ENCODE results near the gene TBXA2R. TPM values are rescaled to one million over a fixed set of nuclear protein-coding genes. Genes with fewer than 3 reads are reported as not detected.

Gene TBXA2R
- total and polyA plus RNA-seq, 8 donors, result 0.37 to 2.6 (median 1.0) TPM; not detected in 3

- intact Hi-C loops (cut with DNase I; ENCODE audit: low total_unique reads), result no loop called here
- 80 to 89% (median 85%) methylated on average over 12 of the region's 12 CpGs for WGBS, 5 donors
- no peak for TF ChIP-seq EP300 (IDR thresholded peaks at IDR 0.05)
- TF ChIP-seq POLR2A (IDR thresholded peaks at IDR 0.05), result no peak
- TF ChIP-seq, protein P1, sequence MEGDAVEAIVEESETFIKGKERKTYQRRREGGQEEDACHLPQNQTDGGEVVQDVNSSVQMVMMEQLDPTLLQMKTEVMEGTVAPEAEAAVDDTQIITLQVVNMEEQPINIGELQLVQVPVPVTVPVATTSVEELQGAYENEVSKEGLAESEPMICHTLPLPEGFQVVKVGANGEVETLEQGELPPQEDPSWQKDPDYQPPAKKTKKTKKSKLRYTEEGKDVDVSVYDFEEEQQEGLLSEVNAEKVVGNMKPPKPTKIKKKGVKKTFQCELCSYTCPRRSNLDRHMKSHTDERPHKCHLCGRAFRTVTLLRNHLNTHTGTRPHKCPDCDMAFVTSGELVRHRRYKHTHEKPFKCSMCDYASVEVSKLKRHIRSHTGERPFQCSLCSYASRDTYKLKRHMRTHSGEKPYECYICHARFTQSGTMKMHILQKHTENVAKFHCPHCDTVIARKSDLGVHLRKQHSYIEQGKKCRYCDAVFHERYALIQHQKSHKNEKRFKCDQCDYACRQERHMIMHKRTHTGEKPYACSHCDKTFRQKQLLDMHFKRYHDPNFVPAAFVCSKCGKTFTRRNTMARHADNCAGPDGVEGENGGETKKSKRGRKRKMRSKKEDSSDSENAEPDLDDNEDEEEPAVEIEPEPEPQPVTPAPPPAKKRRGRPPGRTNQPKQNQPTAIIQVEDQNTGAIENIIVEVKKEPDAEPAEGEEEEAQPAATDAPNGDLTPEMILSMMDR (IDR thresholded peaks at IDR 0.05), result no peak
- TF ChIP-seq POLR2AphosphoS5 (IDR thresholded peaks at IDR 0.05), result no peak
- peaks cover 2 to 30% (median 19%) of the 10 kb centered on the region in 4 donors for H3K4me1 ChIP-seq
- H3K9me3 ChIP-seq, result no peaks in the 10 kb centered on the region
- H3K27ac ChIP-seq, result no peak overlapping the region
- H3K36me3 ChIP-seq, result peaks cover 0 to 11% (median 5%) of the 10 kb centered on the region in 4 donors
- H3K4me3 ChIP-seq, result no peak overlapping the region
- DNase-seq, result no peak
- peaks cover 0 to 8% (median under 1%) of the 10 kb centered on the region in 3 donors for H3K27me3 ChIP-seq
Measured at GRCh38 chr19:3601021-3601420, 5.7 kb downstream of the TBXA2R start.

DNA sequence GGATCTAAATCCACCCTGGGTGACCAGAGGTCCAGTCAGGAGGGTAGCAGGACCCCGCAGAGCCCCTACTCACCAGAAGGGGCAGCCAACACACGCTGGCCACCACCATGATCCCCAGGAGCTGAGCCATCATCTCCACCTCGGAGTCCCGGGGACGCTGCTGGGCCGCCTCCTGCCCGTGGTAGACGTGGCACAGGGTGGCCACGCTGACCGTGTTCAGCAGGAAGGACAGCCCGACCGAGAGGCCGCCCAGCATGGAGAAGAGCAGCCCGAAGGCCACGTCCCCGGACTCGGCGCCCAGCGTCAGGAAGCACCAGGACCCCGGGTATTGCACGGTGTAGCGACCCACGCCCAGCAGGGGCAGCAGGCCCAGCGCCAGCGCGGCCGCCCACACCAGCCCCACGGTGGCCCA lies 6.9 kb downstream of the TBXA2R start:
- Histone ChIP-seq H3K4me1 (peaks cover 0 to 18% (median 10%) of the 10 kb centered on the region in 4 donors), H3K9me3 (no peaks in the 10 kb centered on the region), H3K4me3 (no peak overlapping the region), H3K27me3 (peaks cover 0 to 9% (median 0%) of the 10 kb centered on the region in 3 donors), H3K36me3 (peaks cover 0 to 17% (median 5%) of the 10 kb centered on the region in 4 donors), H3K27ac (no peak overlapping the region)
- intact Hi-C loops (cut with DNase I; ENCODE audit: low total_unique reads), result no loop called here
- WGBS, 5 donors, result 83 to 95% (median 91%) methylated on average over 4 to 28 of the region's 28 CpGs
- no peak for DNase-seq
- no peak for TF ChIP-seq POLR2A (IDR thresholded peaks at IDR 0.05)
- TF ChIP-seq POLR2AphosphoS5 (IDR thresholded peaks at IDR 0.05), result no peak
- TF ChIP-seq, protein P1 (IDR thresholded peaks at IDR 0.05), result no peak
- no peak for TF ChIP-seq EP300 (IDR thresholded peaks at IDR 0.05)

DNA sequence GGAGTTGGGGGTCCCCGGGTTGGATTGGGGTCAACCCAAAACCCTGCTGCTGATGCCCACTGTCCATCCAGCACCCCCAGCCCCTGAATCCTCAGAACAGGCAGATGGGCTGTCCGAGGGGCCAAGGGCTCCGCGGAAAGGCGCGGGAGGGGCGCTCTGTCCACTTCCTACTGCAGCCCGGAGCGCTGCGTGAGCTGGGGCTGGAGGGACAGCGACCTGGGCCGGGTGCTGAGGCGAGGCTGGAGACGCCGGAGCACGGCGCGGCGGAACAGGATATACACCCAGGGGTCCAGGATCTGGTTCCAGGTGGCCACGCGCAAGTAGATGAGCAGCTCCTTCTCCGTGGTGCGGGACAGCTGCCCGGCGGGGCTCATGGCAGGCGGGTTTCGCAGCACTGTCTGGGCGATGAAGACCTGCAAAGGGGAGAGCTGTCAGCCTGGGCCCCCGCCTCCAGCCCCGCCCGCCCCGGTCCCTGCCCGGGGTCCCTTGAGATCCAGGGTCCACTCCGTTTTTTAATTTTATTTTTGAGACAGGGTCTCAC lies 11.1 kb downstream of the TBXA2R start:
- H3K4me1 ChIP-seq, result no peaks in the 10 kb centered on the region
- DNase-seq, result no peak
- WGBS, 5 donors, result 56 to 74% (median 68%) methylated on average over 31 to 34 of the region's 34 CpGs
- H3K4me3 ChIP-seq, result no peak overlapping the region
- peaks cover 0 to 17% (median 5%) of the 10 kb centered on the region in 4 donors for H3K36me3 ChIP-seq
- H3K9me3 ChIP-seq, result no peaks in the 10 kb centered on the region
- TF ChIP-seq, protein P1 (IDR thresholded peaks at IDR 0.05), result no peak
- peaks cover 0 to 10% (median 0%) of the 10 kb centered on the region in 3 donors for H3K27me3 ChIP-seq
- intact Hi-C loops (cut with DNase I; ENCODE audit: low total_unique reads), result no loop called here
- H3K27ac ChIP-seq, result no peak overlapping the region

GRCh38 chr19:3593156-3593555 lies 13.5 kb downstream of the TBXA2R start:
- WGBS, 5 donors, result 27 to 42% (median 30%) methylated on average over 8 to 11 of the region's 11 CpGs
- Histone ChIP-seq H3K4me3 (no peak overlapping the region), H3K4me1 (no peaks in the 10 kb centered on the region), H3K27ac (no peak overlapping the region), H3K27me3 (peaks cover 0 to 10% (median 0%) of the 10 kb centered on the region in 3 donors), H3K9me3 (no peaks in the 10 kb centered on the region), H3K36me3 (peaks cover 0 to 6% (median 0%) of the 10 kb centered on the region in 4 donors)
- no peak for DNase-seq
- TF ChIP-seq EP300 (IDR thresholded peaks at IDR 0.05) (no peak), POLR2A (IDR thresholded peaks at IDR 0.05) (no peak), POLR2AphosphoS5 (IDR thresholded peaks at IDR 0.05) (no peak)
- TF ChIP-seq, protein P1 (IDR thresholded peaks at IDR 0.05), result no peak
- intact Hi-C loops (cut with DNase I; ENCODE audit: low total_unique reads), result no loop called here
